A549 (cell line): ENCODE results near the gene PTPRF. TPM values are rescaled to one million over a fixed set of nuclear protein-coding genes. Genes with fewer than 3 reads are reported as not detected.
A peak's percentile ranks its signal among the peaks of the same experiment; 100 is the strongest.

Source experiments
- ATAC-seq, 2 experiments: fragments of 200-7000 bp in 1 of 2; fragments of >200 bp in 1 of 2; cut with Nextera tagmentation in 1 of 2; cut with Tn5 transposase in 1 of 2; 3 replicates each; pipeline versions ENCODE4 v1.8.0 to v1.9.1; 2018 to 2020; ENCODE audit warnings: mild to moderate bottlenecking in 1 of 2, moderate library complexity in 1 of 2
- CTCF ChIA-PET: fragments of 300-600 bp; sonication (Branson Sonifier 250); formaldehyde crosslinking; extraction: SDS; loops from one replicate; lab custom pipeline; 2021; ENCODE audit warnings: antibody characterized with exemption, inconsistent platforms; lab: Yijun Ruan, JAX
- POLR2A ChIA-PET: fragments of 350-600 bp; formaldehyde crosslinking; extraction: SDS; loops from one replicate; lab custom pipeline; 2021; ENCODE audit warnings: antibody characterized with exemption, inconsistent platforms; lab: Yijun Ruan, JAX
- DNase-seq, 2 experiments: peaks; one replicate each; pipeline versions ENCODE4 v3.0.0 to v3.0.0-alpha.2; 2011 to 2016; ENCODE audit warnings: low read depth in 1 of 2, low spot score in 1 of 2
- FAIRE-seq: peaks from 2 replicates; lab custom pipeline; 2011; peaks lifted over from hg19 to GRCh38; lab: Jason Lieb, UNC
- H3K27ac ChIP-seq, 2 experiments: fragments of >200 bp; sonication (Bioruptor Twin); formaldehyde crosslinking; 3 replicates each; pipeline ENCODE4 v1.5.1; 2016 to 2017
- H3K4me1 ChIP-seq: fragments of >200 bp; sonication (Bioruptor Twin); formaldehyde crosslinking; 3 replicates; pipeline ENCODE4 v1.6.1; 2016
- H3K4me2 ChIP-seq: fragments of >200 bp; sonication (Bioruptor Twin); formaldehyde crosslinking; 3 replicates; pipeline ENCODE4 v1.6.1; 2016
- H3K4me3 ChIP-seq: fragments of >200 bp; sonication (Bioruptor Twin); formaldehyde crosslinking; 3 replicates; pipeline ENCODE4 v1.5.1; 2016
- H3K9me3 ChIP-seq: fragments of >200 bp; sonication (Bioruptor Twin); formaldehyde crosslinking; 3 replicates; pipeline ENCODE4 v1.6.1; 2016
- ATOH8 ChIP-seq: fragments of 250-450 bp; sonication (Bioruptor Pico); IDR thresholded peaks from 2 replicates; pipeline ENCODE4 v1.5.0; 2020; ENCODE audit warnings: low read depth, mild to moderate bottlenecking, moderate library complexity
- BCL3 ChIP-seq: fragments of >200 bp; sonication (Bioruptor Twin); formaldehyde crosslinking; IDR thresholded peaks from 3 replicates; pipeline ENCODE4 v1.6.1; 2016
- BHLHE40 ChIP-seq: IDR thresholded peaks from 2 replicates; pipeline ENCODE4 v1.6.1; 2012; ENCODE audit warnings: low read depth, low read length, inconsistent platforms
- CEBPB ChIP-seq, 2 experiments: fragments of >200 bp in 1 of 2; sonication (Bioruptor Twin) in 1 of 2; formaldehyde crosslinking in 1 of 2; IDR thresholded peaks; 2 replicates each; pipeline ENCODE4 v1.6.1; 2012 to 2016
- CTCF ChIP-seq: fragments of >200 bp; sonication (Bioruptor Twin); formaldehyde crosslinking; IDR thresholded peaks from 3 replicates; pipeline ENCODE4 v1.5.1; 2016
- EHF ChIP-seq: fragments of 250-450 bp; sonication (Bioruptor Pico); IDR thresholded peaks from 2 replicates; pipeline ENCODE4 v1.5.0; 2020; ENCODE audit warnings: mild to moderate bottlenecking
- FOSL2 ChIP-seq, 2 experiments: fragments of 450-650 bp in 1 of 2; fragments of >200 bp in 1 of 2; sonication (Bioruptor Twin) in 1 of 2; formaldehyde crosslinking; IDR thresholded peaks; 2 replicates each; pipeline versions ENCODE4 v1.5.0 to v1.6.1; 2016 to 2020; ENCODE audit warnings: mild to moderate bottlenecking in 1 of 2, moderate library complexity in 1 of 2
- GATA3 ChIP-seq: IDR thresholded peaks from 2 replicates; pipeline ENCODE4 v1.6.1; 2012; ENCODE audit warnings: borderline replicate concordance
- HDAC2 ChIP-seq: fragments of 200-600 bp; sonication (generic); IDR thresholded peaks from 2 replicates; pipeline ENCODE4 v1.6.1; 2016
- HES2 ChIP-seq: fragments of >200 bp; sonication (Bioruptor Twin); formaldehyde crosslinking; IDR thresholded peaks from 2 replicates; pipeline ENCODE4 v1.6.1; 2016
- HOXA7 ChIP-seq: fragments of 250-450 bp; sonication (Bioruptor Pico); IDR thresholded peaks from 2 replicates; pipeline ENCODE4 v1.5.0; 2020; ENCODE audit warnings: mild to moderate bottlenecking, moderate library complexity
- JUN ChIP-seq, 2 experiments: fragments of >200 bp; sonication (Bioruptor Twin); formaldehyde crosslinking; IDR thresholded peaks; 2 replicates in 1 of 2; 3 replicates in 1 of 2; pipeline ENCODE4 v1.6.1; 2016 to 2017
- KDM5A ChIP-seq: fragments of 200-600 bp; sonication (generic); IDR thresholded peaks from 2 replicates; pipeline ENCODE4 v1.6.1; 2016; ENCODE audit warnings: antibody characterized with exemption, mild to moderate bottlenecking
- MAX ChIP-seq: IDR thresholded peaks from 2 replicates; pipeline ENCODE4 v1.6.1; 2012
- MYC ChIP-seq: IDR thresholded peaks from 2 replicates; pipeline ENCODE4 v1.6.1; 2012; ENCODE audit warnings: mild to moderate bottlenecking, inconsistent platforms, low read length, improper control_type of control experiment, borderline replicate concordance
- NPAS2 ChIP-seq: fragments of 250-450 bp; sonication (Bioruptor Pico); IDR thresholded peaks from 2 replicates; pipeline ENCODE4 v1.8.0; 2022; ENCODE audit warnings: mild to moderate bottlenecking, moderate library complexity, borderline replicate concordance
- PBX3 ChIP-seq: IDR thresholded peaks from 2 replicates; pipeline ENCODE4 v1.6.1; 2012
- POLR2A ChIP-seq: IDR thresholded peaks from 2 replicates; pipeline ENCODE4 v1.6.1; 2012; ENCODE audit warnings: mild to moderate bottlenecking, low read length
- POLR2AphosphoS2 ChIP-seq: conservative IDR thresholded peaks from 2 replicates; pipeline ENCODE4 v1.6.1; 2012; ENCODE audit warnings: low read length, improper control_type of control experiment, inconsistent platforms
- RARB ChIP-seq: fragments of 250-450 bp; sonication (Bioruptor Pico); IDR thresholded peaks from 2 replicates; pipeline ENCODE4 v1.8.0; 2021; ENCODE audit warnings: mild to moderate bottlenecking, moderate library complexity
- REST ChIP-seq: fragments of 200-600 bp; sonication (generic); IDR thresholded peaks from 2 replicates; pipeline ENCODE4 v1.6.1; 2016; ENCODE audit warnings: antibody characterized with exemption, mild to moderate bottlenecking, moderate library complexity
- RNF2 ChIP-seq: fragments of 200-600 bp; sonication (generic); IDR thresholded peaks from 2 replicates; pipeline ENCODE4 v1.6.1; 2016; ENCODE audit warnings: low read depth, mild to moderate bottlenecking, antibody characterized with exemption, moderate library complexity, borderline replicate concordance
- TP53 ChIP-seq: fragments of 250-450 bp; sonication (Bioruptor Pico); IDR thresholded peaks from 2 replicates; pipeline ENCODE4 v1.5.0; 2021; ENCODE audit warnings: mild to moderate bottlenecking, moderate library complexity
- ZFP36 ChIP-seq: fragments of 450-650 bp; IDR thresholded peaks from 2 replicates; pipeline ENCODE4 v1.6.1; 2014; ENCODE audit warnings: borderline replicate concordance; ENCODE audit not compliant: partially characterized antibody
- WGBS: methylation state at CpG from one replicate; pipeline ENCODE4 v1.1.6; 2017; ENCODE audit errors: missing lambda C conversion rate; 5-methylcytosine and 5-hydroxymethylcytosine counted together
- polyA plus RNA-seq, 4 experiments: library from polyadenylated mRNA; depleted of rRNA in 3 of 4; stranded (reverse); fragments of >200 nt; fragmentation: RNase III in 1 of 4; extraction: RNeasy Plus Mini Kit Qiagen cat#74134 plus additional on column Dnase treatment in 1 of 4; gene quantifications; 2 replicates in 3 of 4; 3 replicates in 1 of 4; pipeline ENCODE4 v1.2.3, GENCODE V29; 2011 to 2017

The PTPRF gene
- polyA plus RNA-seq, 2 of the 4 experiments (the other 2 are of a cell fraction): 68.5 to 96.5 TPM

- 83% methylated on average over 1 of the region's 6 CpGs for WGBS
- Histone ChIP-seq H3K4me3 (no peak overlapping the region), H3K4me1 (peaks cover 11% of the 10 kb centered on the region; the same call in 2 of the 3 replicates), H3K9me3 (peaks cover 1% of the 10 kb centered on the region; the same call in 1 of the 3 replicates), H3K4me2 (no peak overlapping the region), H3K27ac (peak overlapping the region in 1 of 2 experiments; percentile 56; a peak in 2 of 6 replicates)
- DNase-seq (no peak), ATAC-seq (peak in 1 of 2 experiments; percentile 44; a peak in 3 of 6 replicates), FAIRE-seq (no peak)
- TF ChIP-seq HDAC2: no peak
- TF ChIP-seq POLR2A: no peak
- no peak for TF ChIP-seq FOSL2 (IDR thresholded peaks at IDR 0.05)
- no peak for TF ChIP-seq FOSL2 (CRISPR knock-in tag; IDR thresholded peaks at IDR 0.05)
- TF ChIP-seq POLR2AphosphoS2: no peak
- no peak for TF ChIP-seq RNF2
- no peak for TF ChIP-seq MYC
- no peak for TF ChIP-seq MAX
- no peak for TF ChIP-seq PBX3
- no peak for TF ChIP-seq CEBPB (IDR thresholded peaks at IDR 0.05)
- TF ChIP-seq REST: no peak
- TF ChIP-seq KDM5A: no peak
- no peak for TF ChIP-seq ZFP36
- no peak for TF ChIP-seq EHF
- no peak for TF ChIP-seq GATA3
- TF ChIP-seq TP53 (CRISPR knock-in tag): no peak
- no peak for TF ChIP-seq CTCF
- POLR2A ChIA-PET: no interaction called here
- CTCF ChIA-PET: no interaction called here
These were observed 24.4 kb upstream of the PTPRF start for GRCh38 chr1:43506233-43506632.

GRCh38 chr1:43507296-43508295, 23.1 kb upstream of the PTPRF start:
- FAIRE-seq (no peak), ATAC-seq (no peak; a peak in 1 of 6 replicates), DNase-seq (no peak)
- 76% methylated on average over 5 of the region's 5 CpGs for WGBS
- POLR2A ChIA-PET: no interaction called here
- CTCF ChIA-PET: no interaction called here
- no peak overlapping the region; a peak in 1 of 6 replicates for H3K27ac ChIP-seq
- H3K4me3 ChIP-seq: no peak overlapping the region
- TF ChIP-seq MYC (no peak), NPAS2 (CRISPR knock-in tag) (no peak), POLR2AphosphoS2 (no peak), HES2 (no peak), PBX3 (no peak), RARB (no peak), BHLHE40 (no peak), HDAC2 (no peak), JUN (IDR thresholded peaks at IDR 0.05) (no peak), ATOH8 (CRISPR knock-in tag) (no peak), BCL3 (no peak), CEBPB (IDR thresholded peaks at IDR 0.05) (no peak), HOXA7 (CRISPR knock-in tag) (no peak)
- H3K4me2 ChIP-seq: no peak overlapping the region
- peaks cover 11% of the 10 kb centered on the region; the same call in 2 of the 3 replicates for H3K4me1 ChIP-seq
- H3K9me3 ChIP-seq: peaks cover 7% of the 10 kb centered on the region; the same call in 1 of the 3 replicates
